Mucosa of rectum (tissue), 2 donors: Measurements from ENCODE around the gene PECR.

ENCODE experiments used
- H3K27ac ChIP-seq, 2 donors: one replicate each; pipeline ENCODE4 v1.7.0; 2013; ENCODE audit warnings: inconsistent platforms in 2 of 2, low read depth in 2 of 2, low read length in 2 of 2
- H3K27me3 ChIP-seq, 2 donors: one replicate each; pipeline ENCODE4 v1.7.0; 2013; ENCODE audit warnings: low read length in 2 of 2; ENCODE audit not compliant: control insufficient read depth in 2 of 2, insufficient read depth in 2 of 2
- H3K36me3 ChIP-seq, 2 donors: one replicate each; pipeline ENCODE4 v1.7.0; 2013; ENCODE audit warnings: low read length in 2 of 2; ENCODE audit not compliant: control insufficient read depth in 2 of 2, insufficient read depth in 2 of 2
- H3K4me1 ChIP-seq, 2 donors: one replicate each; pipeline ENCODE4 v1.7.0; 2013; ENCODE audit warnings: low read length in 2 of 2, mild to moderate bottlenecking in 1 of 2; ENCODE audit not compliant: control insufficient read depth in 2 of 2, insufficient read depth in 2 of 2
- H3K4me3 ChIP-seq, 2 donors: one replicate each; pipeline ENCODE4 v1.7.0; 2013; ENCODE audit warnings: low read length in 2 of 2
- H3K9ac ChIP-seq, 2 donors: one replicate each; pipeline ENCODE4 v1.7.0; 2013; ENCODE audit warnings: low read length in 2 of 2, low read depth in 1 of 2, mild to moderate bottlenecking in 1 of 2
- H3K9me3 ChIP-seq, 2 donors: one replicate each; pipeline ENCODE4 v1.7.0; 2013; ENCODE audit warnings: low read length in 2 of 2; ENCODE audit not compliant: control insufficient read depth in 2 of 2
- donor health status: healthy.
- donor health status: Normal muscosa, but diverticular disease.

The PECR gene

GRCh38 chr2:216039918-216040317, 41.7 kb downstream of the PECR start:
- no peaks in the 10 kb centered on the region for H3K4me1 ChIP-seq
- H3K27me3 ChIP-seq, result no peaks in the 10 kb centered on the region
- H3K36me3 ChIP-seq, result peaks cover 13 to 21% of the 10 kb centered on the region in 2 donors
- H3K27ac ChIP-seq, result no peak overlapping the region
- no peak overlapping the region for H3K4me3 ChIP-seq
- no peaks in the 10 kb centered on the region for H3K9me3 ChIP-seq
- no peak overlapping the region for H3K9ac ChIP-seq

- no peaks in the 10 kb centered on the region for H3K4me1 ChIP-seq
- no peak overlapping the region for H3K9ac ChIP-seq
- H3K9me3 ChIP-seq, result no peaks in the 10 kb centered on the region
- H3K4me3 ChIP-seq, result no peak overlapping the region
- peaks cover 3 to 9% of the 10 kb centered on the region in 2 donors for H3K36me3 ChIP-seq
- H3K27me3 ChIP-seq, result no peaks in the 10 kb centered on the region
- no peak overlapping the region for H3K27ac ChIP-seq
These were observed 47.5 kb downstream of the PECR start for GRCh38 chr2:216034065-216034464.

DNA sequence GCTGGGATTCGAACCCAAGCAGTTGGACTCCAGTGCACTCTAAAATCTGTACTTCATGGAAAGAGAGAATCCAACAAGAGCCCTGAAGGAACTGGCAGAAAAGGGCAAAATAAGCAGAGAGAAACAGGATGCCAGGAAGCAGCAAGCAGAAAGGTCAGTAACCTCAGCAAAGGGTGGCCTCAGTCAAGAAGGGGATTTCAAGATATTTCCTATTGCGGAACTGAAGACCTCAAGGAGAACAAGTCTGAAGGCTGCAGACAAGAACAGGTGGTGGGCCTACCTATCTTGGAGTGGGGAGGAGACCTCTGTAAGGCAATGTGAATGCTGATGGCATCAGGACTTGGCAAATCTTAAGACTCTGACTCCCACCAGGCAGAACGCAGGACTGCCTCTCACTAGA, 48.2 kb downstream of the PECR start:
- H3K27me3 ChIP-seq, result no peaks in the 10 kb centered on the region
- no peak overlapping the region for H3K9ac ChIP-seq
- no peaks in the 10 kb centered on the region for H3K4me1 ChIP-seq
- H3K27ac ChIP-seq, result no peak overlapping the region
- no peaks in the 10 kb centered on the region for H3K9me3 ChIP-seq
- peaks cover 3 to 9% of the 10 kb centered on the region in 2 donors for H3K36me3 ChIP-seq
- H3K4me3 ChIP-seq, result no peak overlapping the region

DNA sequence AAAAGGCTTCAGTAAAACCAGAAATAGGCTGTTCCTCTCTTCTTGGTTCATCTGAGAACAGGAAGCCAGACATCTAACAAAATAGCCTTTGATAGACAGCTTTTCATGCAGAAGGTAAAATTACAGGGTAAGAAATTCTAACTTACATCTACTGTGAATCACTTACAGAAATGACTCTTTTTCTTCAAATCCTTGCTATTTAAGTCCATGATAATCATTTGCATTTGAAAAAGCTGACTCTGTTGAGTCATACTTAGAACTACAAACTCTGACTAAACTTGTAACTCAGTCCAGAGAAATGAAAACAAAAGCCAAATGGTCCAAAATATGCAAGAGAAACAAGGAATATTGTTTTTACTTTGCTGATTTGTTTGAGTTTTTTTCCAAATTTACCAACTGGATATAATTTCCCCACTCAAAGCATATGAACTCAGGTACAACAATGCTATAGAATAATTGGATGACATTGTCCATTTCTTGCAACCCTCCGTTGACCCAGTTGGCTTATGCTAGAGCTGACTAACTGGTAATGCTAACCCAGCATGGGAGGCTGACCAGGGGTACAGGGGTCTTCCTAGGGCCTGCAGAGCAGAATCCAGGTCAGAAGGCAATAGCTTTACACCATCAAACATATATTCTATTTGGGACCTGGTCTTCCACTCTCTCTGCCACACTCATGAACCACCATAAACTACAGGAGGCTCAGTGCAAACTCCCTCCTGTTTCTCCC, 49.5 kb downstream of the PECR start:
- H3K4me1 ChIP-seq, result no peaks in the 10 kb centered on the region
- H3K9ac ChIP-seq, result no peak overlapping the region
- H3K9me3 ChIP-seq, result no peaks in the 10 kb centered on the region
- H3K36me3 ChIP-seq, result peaks cover 3 to 9% of the 10 kb centered on the region in 2 donors
- H3K27ac ChIP-seq, result no peak overlapping the region
- no peaks in the 10 kb centered on the region for H3K27me3 ChIP-seq
- H3K4me3 ChIP-seq, result no peak overlapping the region

DNA sequence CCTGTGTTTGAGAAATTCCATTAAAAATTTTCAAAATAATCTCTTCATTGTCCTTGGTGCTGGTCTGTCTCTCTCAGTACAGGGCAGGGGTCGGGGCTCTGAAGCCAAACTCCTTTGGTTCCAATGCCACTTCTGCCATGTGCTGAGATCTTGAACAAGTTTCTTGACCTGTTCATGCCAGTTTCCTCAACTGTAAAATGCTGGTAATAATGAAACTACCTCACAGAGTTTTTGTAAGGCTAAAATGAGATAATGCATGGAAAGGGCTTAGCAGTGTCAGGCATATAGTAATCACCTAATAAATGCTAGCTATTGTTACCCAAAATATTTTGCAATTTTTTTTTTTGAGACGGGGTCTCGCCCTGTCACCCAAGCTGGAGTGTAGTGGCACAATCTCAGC, 51.4 kb downstream of the PECR start:
- no peaks in the 10 kb centered on the region for H3K9me3 ChIP-seq
- H3K27me3 ChIP-seq, result no peaks in the 10 kb centered on the region
- no peak overlapping the region for H3K27ac ChIP-seq
- H3K9ac ChIP-seq, result no peak overlapping the region
- H3K4me1 ChIP-seq, result no peaks in the 10 kb centered on the region
- no peak overlapping the region for H3K4me3 ChIP-seq
- peaks cover 0 to 7% of the 10 kb centered on the region in 2 donors for H3K36me3 ChIP-seq

DNA sequence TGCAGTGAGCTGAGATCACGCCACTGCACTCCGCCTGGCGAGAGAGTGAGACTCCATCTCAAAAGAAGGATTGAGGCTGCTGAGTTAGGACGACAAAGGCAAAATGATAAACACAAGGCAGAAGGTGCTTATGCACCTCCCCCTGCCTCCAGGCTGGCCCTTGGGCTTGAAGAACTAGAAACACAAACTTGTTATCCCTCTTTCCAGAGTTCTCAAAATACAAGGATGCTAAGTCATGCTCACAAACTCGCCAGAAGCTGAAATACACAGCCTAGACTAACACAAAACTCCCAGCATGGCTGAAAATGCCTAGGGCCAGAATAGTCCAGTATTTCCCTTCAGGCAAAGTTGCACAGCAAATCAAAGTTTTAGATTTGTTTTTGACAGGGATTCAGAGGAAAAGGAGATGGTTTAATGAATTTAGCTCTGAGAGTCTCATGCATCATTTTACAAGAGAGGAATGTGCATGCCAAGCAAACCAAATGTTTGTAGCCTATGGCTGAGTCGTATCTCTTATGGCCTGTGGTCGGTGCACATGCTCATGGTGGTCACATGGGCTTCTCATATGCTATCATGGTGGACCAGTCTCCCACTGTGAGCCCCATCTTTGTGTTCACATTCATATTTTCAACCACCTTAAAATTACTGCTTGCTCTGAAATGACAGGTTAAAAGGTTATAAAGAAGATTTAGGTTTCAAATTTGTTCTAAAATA, 52.0 kb downstream of the PECR start:
- no peak overlapping the region for H3K9ac ChIP-seq
- H3K4me3 ChIP-seq, result no peak overlapping the region
- no peaks in the 10 kb centered on the region for H3K27me3 ChIP-seq
- no peaks in the 10 kb centered on the region for H3K4me1 ChIP-seq
- H3K36me3 ChIP-seq, result peaks cover 0 to 7% of the 10 kb centered on the region in 2 donors
- no peak overlapping the region for H3K27ac ChIP-seq
- H3K9me3 ChIP-seq, result no peaks in the 10 kb centered on the region

GRCh38 chr2:216024779-216025336, 56.8 kb downstream of the PECR start:
- no peaks in the 10 kb centered on the region for H3K27me3 ChIP-seq
- H3K9me3 ChIP-seq, result no peaks in the 10 kb centered on the region
- no peak overlapping the region for H3K9ac ChIP-seq
- no peak overlapping the region for H3K27ac ChIP-seq
- H3K4me3 ChIP-seq, result no peak overlapping the region
- H3K4me1 ChIP-seq, result no peaks in the 10 kb centered on the region
- H3K36me3 ChIP-seq, result peaks cover 0 to 5% of the 10 kb centered on the region in 2 donors

DNA sequence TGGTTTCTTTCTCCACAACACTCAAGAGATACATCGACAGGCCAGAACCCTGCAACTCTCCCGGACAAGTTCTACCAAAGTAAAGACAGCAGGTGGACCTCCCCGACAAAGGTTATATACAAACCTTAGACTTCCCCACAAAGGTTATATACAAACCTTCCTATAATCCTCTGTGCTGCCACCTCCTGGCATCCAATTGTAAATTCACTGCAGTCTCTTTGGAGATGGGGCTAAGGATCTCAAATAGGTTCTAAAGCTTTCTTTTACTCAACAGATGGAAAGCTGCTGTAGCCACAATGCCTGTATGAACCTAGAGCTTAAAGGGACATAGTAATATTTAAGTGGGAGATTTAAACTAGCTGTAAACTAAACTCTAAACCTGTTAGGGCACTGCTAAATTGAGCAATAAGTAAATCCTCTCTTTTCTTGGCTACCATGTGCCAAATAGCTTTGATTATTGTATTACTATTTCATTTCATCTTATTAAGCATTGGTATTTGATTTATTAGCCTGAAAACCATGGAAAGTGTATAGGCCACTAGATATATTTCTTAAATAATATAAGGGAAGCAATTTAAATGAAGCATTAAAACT, 58.5 kb downstream of the PECR start:
- Histone ChIP-seq H3K27me3 (no peaks in the 10 kb centered on the region), H3K27ac (no peak overlapping the region), H3K4me1 (no peaks in the 10 kb centered on the region), H3K36me3 (no peaks in the 10 kb centered on the region), H3K4me3 (no peak overlapping the region), H3K9ac (no peak overlapping the region), H3K9me3 (no peaks in the 10 kb centered on the region)

DNA sequence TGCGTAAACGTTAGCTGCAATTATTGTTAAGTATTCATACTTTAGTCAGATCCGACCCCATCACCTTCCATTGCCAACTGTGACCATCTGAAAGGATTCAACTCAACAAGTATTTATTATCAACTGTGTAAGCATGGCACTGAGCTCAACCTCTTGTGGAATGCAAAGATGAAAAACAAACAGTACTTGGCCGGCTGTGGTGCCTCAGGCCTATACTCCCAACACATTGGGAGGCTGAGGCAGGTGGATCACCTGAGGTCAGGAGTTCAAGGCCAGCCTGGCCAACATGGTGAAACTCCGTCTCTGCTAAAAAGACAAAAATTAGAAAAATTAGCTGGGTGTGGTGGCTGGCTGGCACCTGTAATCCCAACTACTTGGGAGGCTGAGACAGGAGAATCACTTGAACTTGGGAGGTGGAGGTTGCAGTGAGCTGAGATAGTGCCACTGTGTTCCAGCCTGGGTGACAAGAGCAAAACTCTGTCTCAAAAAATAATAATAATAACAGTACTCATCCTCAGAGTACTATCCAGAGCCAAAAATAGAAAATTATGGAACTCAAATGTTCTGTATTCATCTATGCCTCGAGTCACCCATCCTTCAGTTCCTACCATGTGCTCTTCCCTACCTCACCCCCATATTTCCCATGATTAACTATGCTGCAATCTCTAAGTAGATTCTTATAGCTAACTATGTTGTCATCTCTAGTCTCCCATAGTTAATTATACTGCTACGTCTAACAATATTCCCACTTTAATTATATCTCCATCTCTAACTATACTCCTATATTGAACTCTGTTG, 59.6 kb downstream of the PECR start:
- no peak overlapping the region for H3K9ac ChIP-seq
- H3K9me3 ChIP-seq, result no peaks in the 10 kb centered on the region
- H3K27ac ChIP-seq, result no peak overlapping the region
- no peak overlapping the region for H3K4me3 ChIP-seq
- no peaks in the 10 kb centered on the region for H3K4me1 ChIP-seq
- H3K27me3 ChIP-seq, result no peaks in the 10 kb centered on the region
- no peaks in the 10 kb centered on the region for H3K36me3 ChIP-seq
